NCI-H345 (cell line): ENCODE data around the gene ENOSF1.

ENCODE experiments used
- DNase-seq: peaks from one replicate; lab custom pipeline; 2025; lab: John Stamatoyannopoulos, UW

The ENOSF1 gene

GRCh38 chr18:673317-673716, 39.1 kb downstream of the ENOSF1 start:
- no peak for DNase-seq

GRCh38 chr18:671405-671804, 41.0 kb downstream of the ENOSF1 start:
- no peak for DNase-seq

GRCh38 chr18:670522-670921, 41.9 kb downstream of the ENOSF1 start:
- DNase-seq: no peak

- DNase-seq: no peak
Observed at GRCh38 chr18:669077-669476, 43.4 kb downstream of the ENOSF1 start.

GRCh38 chr18:668260-668659, 44.2 kb downstream of the ENOSF1 start:
- no peak for DNase-seq

GRCh38 chr18:666628-667027, 45.8 kb downstream of the ENOSF1 start:
- no peak for DNase-seq

- DNase-seq: no peak
Observed at GRCh38 chr18:666177-666576, 46.3 kb downstream of the ENOSF1 start.

- DNase-seq: no peak
Observed at GRCh38 chr18:662197-662596, 50.2 kb downstream of the ENOSF1 start.

- no peak for DNase-seq
Observed at GRCh38 chr18:659597-659996, 52.8 kb downstream of the ENOSF1 start.

- DNase-seq: no peak
Observed at GRCh38 chr18:658947-659533, 53.4 kb downstream of the ENOSF1 start.

- peak; percentile 94 for DNase-seq
Observed at GRCh38 chr18:658001-658946, 54.2 kb downstream of the ENOSF1 start.

GRCh38 chr18:657311-658000, 55.0 kb downstream of the ENOSF1 start, which contains the start of gene TYMS:
Gene TYMS, plus strand, starts transcription at chr18:657653. Its CDS starts 90 bp downstream, at chr18:657743.
- DNase-seq: peak; percentile 85

- DNase-seq: no peak
Observed at GRCh38 chr18:655445-655844, 57.0 kb downstream of the ENOSF1 start.

GRCh38 chr18:654601-655000, 57.8 kb downstream of the ENOSF1 start:
- no peak for DNase-seq

- no peak for DNase-seq
Observed at GRCh38 chr18:653512-653911, 58.9 kb downstream of the ENOSF1 start.

- DNase-seq: no peak
Observed at GRCh38 chr18:652131-652530, 60.3 kb downstream of the ENOSF1 start.

GRCh38 chr18:650428-650858, 62.0 kb downstream of the ENOSF1 start:
- no peak for DNase-seq

- DNase-seq: no peak
Observed at GRCh38 chr18:649341-649740, 63.1 kb downstream of the ENOSF1 start.

- DNase-seq: no peak
Observed at GRCh38 chr18:647304-647703, 65.1 kb downstream of the ENOSF1 start.

- no peak for DNase-seq
Observed at GRCh38 chr18:644395-645004, 67.9 kb downstream of the ENOSF1 start.

GRCh38 chr18:641224-641623, 71.2 kb downstream of the ENOSF1 start:
- DNase-seq: no peak

- no peak for DNase-seq
Observed at GRCh38 chr18:635171-635570, 77.3 kb downstream of the ENOSF1 start.
